HepG2 (cell line): ENCODE results near the gene HRNR.

Experiments
- ZNF510 ChIP-seq: sonication (generic); formaldehyde crosslinking; IDR thresholded peaks from 2 replicates; pipeline ENCODE4 v1.4.0; 2020; ENCODE audit warnings: low read depth, mild to moderate bottlenecking, missing genetic modification reagents
- TF ChIP-seq, protein P1 (sequence below): sonication (generic); formaldehyde crosslinking; IDR thresholded peaks from 2 replicates; pipeline ENCODE4 v1.5.0; 2020; ENCODE audit warnings: mild to moderate bottlenecking, missing genetic modification reagents, moderate library complexity

DNA sequence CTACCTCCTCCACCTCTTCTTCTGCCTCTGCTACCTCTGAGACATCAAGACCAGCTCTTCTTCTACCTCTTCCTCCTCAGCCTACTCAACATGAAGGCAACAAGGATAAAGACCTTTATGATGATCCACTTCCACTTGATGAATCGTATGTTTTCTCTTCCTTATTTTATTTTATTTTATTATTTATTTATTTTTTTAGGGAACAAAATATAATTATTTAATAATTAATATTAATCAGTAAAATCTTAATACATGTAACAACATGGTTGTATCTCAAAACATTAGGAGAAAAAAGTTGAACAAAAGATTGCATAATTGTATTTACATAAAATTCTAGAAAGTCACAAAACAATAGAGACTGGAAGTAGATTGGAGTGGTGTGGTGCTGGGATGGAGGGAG, 13.1 kb upstream of the HRNR start:
- no peak for TF ChIP-seq ZNF510 (CRISPR knock-in tag)
- TF ChIP-seq, protein P1, sequence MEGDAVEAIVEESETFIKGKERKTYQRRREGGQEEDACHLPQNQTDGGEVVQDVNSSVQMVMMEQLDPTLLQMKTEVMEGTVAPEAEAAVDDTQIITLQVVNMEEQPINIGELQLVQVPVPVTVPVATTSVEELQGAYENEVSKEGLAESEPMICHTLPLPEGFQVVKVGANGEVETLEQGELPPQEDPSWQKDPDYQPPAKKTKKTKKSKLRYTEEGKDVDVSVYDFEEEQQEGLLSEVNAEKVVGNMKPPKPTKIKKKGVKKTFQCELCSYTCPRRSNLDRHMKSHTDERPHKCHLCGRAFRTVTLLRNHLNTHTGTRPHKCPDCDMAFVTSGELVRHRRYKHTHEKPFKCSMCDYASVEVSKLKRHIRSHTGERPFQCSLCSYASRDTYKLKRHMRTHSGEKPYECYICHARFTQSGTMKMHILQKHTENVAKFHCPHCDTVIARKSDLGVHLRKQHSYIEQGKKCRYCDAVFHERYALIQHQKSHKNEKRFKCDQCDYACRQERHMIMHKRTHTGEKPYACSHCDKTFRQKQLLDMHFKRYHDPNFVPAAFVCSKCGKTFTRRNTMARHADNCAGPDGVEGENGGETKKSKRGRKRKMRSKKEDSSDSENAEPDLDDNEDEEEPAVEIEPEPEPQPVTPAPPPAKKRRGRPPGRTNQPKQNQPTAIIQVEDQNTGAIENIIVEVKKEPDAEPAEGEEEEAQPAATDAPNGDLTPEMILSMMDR (CRISPR knock-in tag), result no peak
